VCaP (cell line): ENCODE measurements around the gene TBX5.

Experiments used
- H3K27ac ChIP-seq: fragments of 450-650 bp; 2 replicates; pipeline ENCODE4 v1.5.1; 2017
- TF ChIP-seq, protein P1 (sequence below): fragments of 450-650 bp; conservative IDR thresholded peaks from 2 replicates; pipeline ENCODE4 v1.5.1; 2017; ENCODE audit warnings: mild to moderate bottlenecking, moderate library complexity

The TBX5 gene

DNA sequence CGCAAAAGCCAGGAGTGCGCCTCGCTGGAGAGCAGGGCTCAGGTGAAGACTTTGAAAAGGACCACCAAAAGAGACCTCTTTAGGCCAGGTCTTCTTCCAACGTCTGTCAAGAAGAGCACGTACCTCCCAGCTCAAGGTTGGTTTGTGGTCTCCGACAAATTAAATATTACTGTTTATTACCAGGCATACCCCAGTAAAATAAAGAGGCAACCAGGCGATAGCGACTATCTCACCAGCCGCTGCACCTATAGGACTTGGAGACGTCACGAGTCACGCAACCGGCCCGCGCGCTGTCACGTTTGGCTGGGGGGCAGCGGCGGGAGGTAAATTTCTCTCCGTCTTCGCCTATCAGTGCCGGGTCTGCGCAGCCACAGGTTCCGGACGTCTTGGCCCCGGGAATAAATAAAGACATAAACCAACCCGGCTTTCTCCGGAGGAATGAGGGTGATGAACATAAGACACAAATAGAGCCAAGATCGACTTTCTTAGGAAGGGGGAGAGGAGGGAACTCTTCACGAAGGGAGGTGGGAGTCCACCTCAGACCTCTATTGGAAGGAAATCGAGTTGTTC lies 2.0 kb upstream of the TBX5 start:
- H3K27ac ChIP-seq = no peak overlapping the region
- TF ChIP-seq, protein P1, sequence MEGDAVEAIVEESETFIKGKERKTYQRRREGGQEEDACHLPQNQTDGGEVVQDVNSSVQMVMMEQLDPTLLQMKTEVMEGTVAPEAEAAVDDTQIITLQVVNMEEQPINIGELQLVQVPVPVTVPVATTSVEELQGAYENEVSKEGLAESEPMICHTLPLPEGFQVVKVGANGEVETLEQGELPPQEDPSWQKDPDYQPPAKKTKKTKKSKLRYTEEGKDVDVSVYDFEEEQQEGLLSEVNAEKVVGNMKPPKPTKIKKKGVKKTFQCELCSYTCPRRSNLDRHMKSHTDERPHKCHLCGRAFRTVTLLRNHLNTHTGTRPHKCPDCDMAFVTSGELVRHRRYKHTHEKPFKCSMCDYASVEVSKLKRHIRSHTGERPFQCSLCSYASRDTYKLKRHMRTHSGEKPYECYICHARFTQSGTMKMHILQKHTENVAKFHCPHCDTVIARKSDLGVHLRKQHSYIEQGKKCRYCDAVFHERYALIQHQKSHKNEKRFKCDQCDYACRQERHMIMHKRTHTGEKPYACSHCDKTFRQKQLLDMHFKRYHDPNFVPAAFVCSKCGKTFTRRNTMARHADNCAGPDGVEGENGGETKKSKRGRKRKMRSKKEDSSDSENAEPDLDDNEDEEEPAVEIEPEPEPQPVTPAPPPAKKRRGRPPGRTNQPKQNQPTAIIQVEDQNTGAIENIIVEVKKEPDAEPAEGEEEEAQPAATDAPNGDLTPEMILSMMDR = no peak

DNA sequence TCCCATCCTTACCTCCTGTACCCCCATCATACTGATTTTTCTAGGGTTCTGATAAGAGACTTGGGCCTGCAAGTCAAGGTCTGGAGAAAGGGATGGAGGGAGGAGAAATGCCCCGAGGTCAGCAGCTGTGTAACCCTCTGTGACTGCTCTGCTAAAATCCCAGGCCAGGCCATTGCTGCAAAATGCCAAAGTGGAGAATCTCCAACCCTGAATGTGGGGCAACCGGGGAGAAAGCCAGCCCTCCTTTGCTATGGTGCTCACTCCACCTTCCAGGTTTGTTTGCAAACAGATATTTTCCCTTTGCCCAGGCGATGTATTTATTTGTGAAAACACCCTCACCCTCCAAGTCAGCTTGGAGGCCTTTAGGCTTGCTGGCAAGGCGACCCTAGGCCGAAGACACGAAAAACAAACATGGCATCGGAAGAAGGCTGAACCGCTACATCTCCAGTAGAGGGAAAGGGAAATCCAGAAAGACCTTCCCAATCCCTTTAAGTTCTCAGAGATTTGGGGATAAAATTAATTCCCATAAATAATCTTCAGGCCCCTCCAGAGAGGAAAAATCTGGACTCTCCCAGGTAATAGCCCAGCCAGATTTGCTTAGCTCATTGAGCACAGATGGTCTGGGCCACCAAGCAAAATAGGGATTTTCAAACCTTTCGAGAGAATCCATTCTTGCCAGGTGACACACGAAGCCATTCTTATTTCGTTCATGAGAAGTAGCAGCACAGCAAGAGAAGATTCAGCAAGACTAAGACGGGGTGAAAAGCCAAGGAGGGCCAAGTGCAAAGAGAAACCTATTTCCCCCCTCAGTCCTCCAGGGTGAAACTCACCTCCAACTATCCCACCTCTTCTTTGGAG lies 1.3 kb upstream of the TBX5 start:
- H3K27ac ChIP-seq = no peak overlapping the region
- TF ChIP-seq, protein P1 = no peak

DNA sequence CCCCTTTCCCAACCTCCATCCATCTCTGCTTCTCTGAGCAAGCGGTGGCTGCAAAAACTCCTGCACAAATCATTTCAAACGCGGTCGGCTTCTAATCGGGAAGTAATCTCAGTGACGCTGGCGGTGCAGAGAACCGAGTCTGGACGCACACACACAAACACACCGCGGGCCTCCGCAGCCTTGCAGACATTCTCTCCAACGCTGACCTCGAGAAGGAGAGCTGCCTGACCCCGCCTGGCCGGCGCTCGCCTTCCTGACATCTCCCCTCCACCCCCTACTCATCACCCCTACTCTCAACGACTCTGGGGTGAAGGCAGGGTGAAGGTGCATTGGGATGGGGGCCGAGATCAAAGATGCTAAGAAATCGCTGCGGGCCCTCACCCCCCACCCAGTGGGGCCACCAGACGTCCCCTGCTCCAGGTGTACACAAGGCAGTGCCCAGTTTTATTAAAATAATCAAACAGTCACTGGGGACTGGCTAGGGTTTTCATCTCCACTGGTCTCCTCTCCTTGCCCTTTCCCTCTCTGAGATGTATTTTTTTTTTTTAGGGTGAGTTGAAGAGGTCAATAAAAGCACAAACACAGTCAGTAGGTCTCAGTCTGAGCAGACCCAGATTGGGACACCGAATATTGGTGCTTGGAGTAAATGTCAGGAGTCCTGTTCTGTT lies 506 bp upstream of the TBX5 start:
- TF ChIP-seq, protein P1 = no peak
- no peak overlapping the region for H3K27ac ChIP-seq

DNA sequence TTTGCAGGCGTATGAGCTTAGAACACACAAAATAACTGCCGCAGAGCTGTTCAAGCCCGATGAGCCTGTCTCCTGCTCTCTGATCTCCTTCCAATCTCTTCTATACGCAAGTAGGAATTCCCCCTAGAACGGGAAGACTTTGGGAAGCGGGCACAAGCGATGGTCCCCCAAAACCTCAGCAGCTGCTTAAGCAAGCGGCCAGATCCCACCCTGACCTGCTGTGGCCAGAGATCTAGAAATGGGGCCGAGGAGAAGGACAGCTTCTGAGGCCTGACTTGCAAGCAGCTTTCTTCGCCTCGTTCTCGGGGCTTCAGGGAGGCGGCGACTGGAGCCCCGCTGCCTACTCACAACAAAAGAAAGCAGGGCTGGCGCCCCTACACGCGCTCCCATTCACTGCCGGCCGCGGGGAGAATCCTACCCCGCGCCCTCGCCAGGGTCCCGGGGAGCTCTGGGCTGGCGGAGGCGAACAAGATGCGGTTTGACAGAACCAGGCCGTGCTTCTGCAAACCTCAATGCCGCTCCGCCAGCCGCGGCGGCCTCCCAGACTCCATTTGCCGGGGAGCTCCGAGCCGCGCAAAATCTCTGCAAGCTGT lies 922 bp downstream of the TBX5 start:
- no peak overlapping the region for H3K27ac ChIP-seq
- TF ChIP-seq, protein P1 = no peak

DNA sequence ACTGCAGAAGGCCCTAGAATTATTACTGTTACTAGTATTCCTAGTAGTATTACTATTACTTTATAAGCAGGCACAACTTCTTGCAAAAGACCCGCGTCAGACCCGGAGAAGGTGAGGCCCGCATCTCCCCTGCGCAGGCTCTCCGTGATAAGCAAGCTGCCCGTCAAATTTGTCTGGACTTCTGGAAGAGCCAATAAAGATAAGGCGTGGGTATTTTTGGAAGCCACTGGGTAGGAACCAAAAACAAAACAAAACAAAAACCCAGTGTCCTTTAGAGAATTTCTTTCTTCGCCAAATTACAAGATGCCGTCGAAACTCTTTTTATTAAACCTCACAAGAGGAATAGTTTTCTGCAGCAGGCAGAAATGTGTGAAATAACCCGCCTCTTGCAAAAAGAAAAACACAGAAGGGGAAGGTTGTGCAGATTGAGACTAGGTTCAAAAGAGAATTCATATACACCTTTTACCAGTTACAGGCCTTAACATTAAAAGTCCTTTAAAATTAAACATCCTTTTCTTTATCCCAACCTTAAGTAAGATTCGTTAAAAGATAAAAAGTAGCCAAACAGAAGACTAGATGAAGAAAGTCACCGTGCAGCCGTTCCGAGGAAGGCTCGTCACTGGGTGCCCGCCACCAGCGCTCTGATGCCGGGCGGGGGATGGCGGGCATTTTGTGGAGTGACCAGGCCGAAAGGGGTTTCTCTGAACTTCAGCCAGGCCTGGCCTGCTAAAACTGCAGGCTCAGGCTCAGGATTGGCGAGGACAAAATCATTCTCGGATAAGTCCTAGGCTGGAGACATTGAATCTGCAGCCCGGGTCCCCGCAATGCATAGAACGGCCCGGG lies 1.6 kb downstream of the TBX5 start:
- H3K27ac ChIP-seq = no peak overlapping the region
- TF ChIP-seq, protein P1 = no peak

DNA sequence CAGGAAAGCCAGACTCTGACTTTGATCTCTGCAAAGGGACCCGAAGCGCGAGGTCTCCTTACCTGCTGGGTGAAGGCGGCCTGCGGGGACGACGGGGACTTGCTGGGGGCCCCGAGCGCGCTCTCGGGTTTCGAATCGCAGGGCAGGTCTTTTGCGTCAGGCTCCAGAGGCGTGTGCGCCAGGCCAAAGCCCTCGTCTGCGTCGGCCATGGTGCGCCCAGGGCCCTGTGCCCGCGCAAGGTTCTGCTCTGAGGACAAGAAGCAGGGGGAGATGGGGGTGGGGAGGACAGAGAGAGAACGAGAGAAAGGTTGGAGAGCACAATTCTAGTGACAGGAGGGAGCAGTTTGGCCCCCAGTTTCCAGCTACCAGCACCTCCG lies 2.3 kb downstream of the TBX5 start:
- TF ChIP-seq, protein P1 = no peak
- no peak overlapping the region for H3K27ac ChIP-seq
